ENCODE data around the gene BLTP3B. TPM values are rescaled to one million over a fixed set of nuclear protein-coding genes. Genes with fewer than 3 reads are reported as not detected.

The BLTP3B gene
- total RNA-seq, 2 experiments from 2014 or later: 53.1 to 53.9 TPM

GRCh38 chr12:100133200-100133599, 9.5 kb downstream of the BLTP3B start:
- Mint-ChIP-seq H3K27me3 (no peaks in the 10 kb centered on the region), H3K36me3 (peaks cover 13% of the 10 kb centered on the region), H3K9me3 (peaks cover 4% of the 10 kb centered on the region), H3K4me1 (ENCODE audit: low read depth) (peaks cover 48% of the 10 kb centered on the region), H3K27ac (no peak overlapping the region), H3K4me3 (no peak overlapping the region)
- ChIA-PET CTCF (no interaction called here), POLR2A (no interaction called here)
- intact Hi-C loops (cut with micrococcal nuclease): no loop called here
- DNase-seq: no peak

DNA sequence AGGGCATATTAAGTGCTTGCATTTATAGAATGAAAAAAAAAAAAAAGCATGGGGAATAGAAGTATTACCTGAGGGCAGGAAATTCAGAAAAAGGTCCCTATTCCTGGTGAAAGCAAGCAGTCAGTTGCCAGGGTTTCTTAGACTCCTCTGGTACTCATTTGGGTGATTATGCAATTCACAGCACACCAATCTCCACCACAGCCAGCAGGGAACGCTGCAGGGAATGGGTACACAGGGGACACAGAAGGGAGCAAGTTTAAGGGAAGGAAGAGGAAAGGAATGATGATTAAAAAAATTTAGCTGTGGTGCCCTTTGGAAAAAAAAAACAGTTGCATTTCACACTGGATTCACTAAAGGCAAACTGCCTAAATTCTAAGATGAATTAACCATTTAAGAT, 14.2 kb downstream of the BLTP3B start:
- Mint-ChIP-seq H3K4me1 (ENCODE audit: low read depth) (peaks cover 31% of the 10 kb centered on the region), H3K36me3 (peaks cover 9% of the 10 kb centered on the region), H3K4me3 (no peak overlapping the region), H3K9me3 (peaks cover 4% of the 10 kb centered on the region), H3K27ac (no peak overlapping the region), H3K27me3 (no peaks in the 10 kb centered on the region)
- ChIA-PET CTCF (interaction anchor here (0.9 kb wide), 1 partner anchor 26 kb away, joined by 3 read pairs; no protein-coding TSS in a partner anchor), POLR2A (interaction anchor here (0.6 to 1.2 kb wide), 2 partner anchors 11 to 12 kb away, joined by 3 to 4 read pairs; no protein-coding TSS in a partner anchor)
- no peak for DNase-seq
- intact Hi-C loops (cut with micrococcal nuclease): no loop called here

- ChIA-PET CTCF (interaction anchor here (0.9 kb wide), 1 partner anchor 27 kb away, joined by 3 read pairs; no protein-coding TSS in a partner anchor), POLR2A (interaction anchor here (0.6 to 1.2 kb wide), 2 partner anchors 11 to 13 kb away, joined by 3 to 4 read pairs; no protein-coding TSS in a partner anchor)
- H3K4me3 Mint-ChIP-seq: no peak overlapping the region
- peaks cover 26% of the 10 kb centered on the region for H3K4me1 Mint-ChIP-seq (ENCODE audit: low read depth)
- DNase-seq: no peak
- intact Hi-C loops (cut with micrococcal nuclease): no loop called here
- H3K27ac Mint-ChIP-seq: no peak overlapping the region
- H3K27me3 Mint-ChIP-seq: no peaks in the 10 kb centered on the region
- H3K36me3 Mint-ChIP-seq: peaks cover 7% of the 10 kb centered on the region
- H3K9me3 Mint-ChIP-seq: peaks cover 4% of the 10 kb centered on the region
These were observed 14.7 kb downstream of the BLTP3B start for GRCh38 chr12:100127766-100128511.

DNA sequence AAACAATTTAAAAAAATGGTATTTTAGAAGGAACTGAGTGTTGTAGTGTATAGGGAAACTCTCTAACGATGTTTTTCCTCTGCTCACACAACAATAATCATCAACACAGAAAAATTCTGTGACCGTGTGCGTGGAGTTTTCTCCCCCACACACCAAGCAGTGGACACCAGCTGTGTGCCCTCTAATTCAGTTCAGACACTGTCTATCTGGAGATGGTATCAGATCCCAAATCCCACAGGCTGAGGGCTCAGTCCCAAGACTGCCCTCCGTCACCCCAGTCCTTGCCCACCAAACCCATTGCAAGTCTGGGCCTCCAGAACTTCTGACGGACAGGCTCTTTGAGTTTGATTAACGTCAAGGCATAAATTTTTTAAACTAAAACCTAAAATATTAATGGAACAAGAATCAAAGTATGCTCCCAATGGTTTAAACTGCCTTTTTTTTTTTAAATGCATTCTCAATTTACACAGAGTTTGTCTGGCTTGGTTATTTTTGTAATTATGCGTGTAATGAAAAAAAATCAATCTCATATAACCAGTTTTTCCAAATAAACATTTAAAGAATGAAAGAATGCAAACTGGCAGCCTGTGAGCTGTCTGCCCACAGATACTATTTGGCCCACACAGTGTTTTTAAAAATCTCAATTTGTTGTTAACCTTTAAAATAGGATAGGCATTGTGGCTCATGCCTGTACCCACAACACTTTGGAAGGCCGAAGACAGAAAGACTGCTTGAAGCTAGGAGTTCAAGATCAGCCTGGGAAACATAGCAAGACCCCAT, 19.2 kb downstream of the BLTP3B start:
- peaks cover 6% of the 10 kb centered on the region for H3K9me3 Mint-ChIP-seq
- ChIA-PET POLR2A (no interaction called here), CTCF (no interaction called here)
- H3K4me1 Mint-ChIP-seq (ENCODE audit: low read depth): peaks cover 12% of the 10 kb centered on the region
- H3K27me3 Mint-ChIP-seq: no peaks in the 10 kb centered on the region
- peaks cover 13% of the 10 kb centered on the region for H3K36me3 Mint-ChIP-seq
- H3K4me3 Mint-ChIP-seq: no peak overlapping the region
- no peak for DNase-seq
- no peak overlapping the region for H3K27ac Mint-ChIP-seq
- intact Hi-C loops (cut with micrococcal nuclease): no loop called here

DNA sequence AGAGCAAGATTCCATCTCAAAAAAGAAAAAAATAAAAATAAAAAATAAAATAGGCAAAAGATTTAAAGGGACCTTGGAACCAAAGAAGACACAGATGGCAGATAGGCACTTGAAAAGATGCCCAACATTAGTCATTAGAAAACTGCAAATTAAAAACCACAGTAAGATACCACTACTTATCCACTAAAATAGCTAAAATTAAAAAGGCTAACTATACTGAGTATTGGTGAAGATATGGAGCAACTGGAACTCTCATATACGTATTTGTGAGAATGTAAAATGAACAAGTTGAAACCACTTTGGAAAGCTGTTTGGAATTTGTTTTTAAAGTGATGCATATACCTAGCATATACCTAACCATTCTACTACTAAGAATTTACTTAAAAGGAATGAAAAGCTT, 22.3 kb downstream of the BLTP3B start:
- H3K27ac Mint-ChIP-seq: no peak overlapping the region
- no peaks in the 10 kb centered on the region for H3K4me1 Mint-ChIP-seq (ENCODE audit: low read depth)
- H3K4me3 Mint-ChIP-seq: no peak overlapping the region
- POLR2A ChIA-PET: interaction anchor here (0.9 kb wide), 1 partner anchor 9 kb away, joined by 3 read pairs; no protein-coding TSS in a partner anchor
- H3K27me3 Mint-ChIP-seq: no peaks in the 10 kb centered on the region
- H3K36me3 Mint-ChIP-seq: peaks cover 17% of the 10 kb centered on the region
- intact Hi-C loops (cut with micrococcal nuclease): no loop called here
- peaks cover 6% of the 10 kb centered on the region for H3K9me3 Mint-ChIP-seq
- no peak for DNase-seq
- CTCF ChIA-PET: no interaction called here

- ChIA-PET POLR2A (no interaction called here), CTCF (no interaction called here)
- intact Hi-C loops (cut with micrococcal nuclease): no loop called here
- Mint-ChIP-seq H3K4me1 (ENCODE audit: low read depth) (peaks cover 16% of the 10 kb centered on the region), H3K4me3 (no peak overlapping the region), H3K36me3 (peaks cover 15% of the 10 kb centered on the region), H3K9me3 (peaks cover under 1% of the 10 kb centered on the region), H3K27me3 (no peaks in the 10 kb centered on the region), H3K27ac (no peak overlapping the region)
- no peak for DNase-seq
These were observed 27.4 kb downstream of the BLTP3B start for GRCh38 chr12:100115291-100115690.

- no peak for DNase-seq
- intact Hi-C loops (cut with micrococcal nuclease): no loop called here
- Mint-ChIP-seq H3K36me3 (peaks cover 18% of the 10 kb centered on the region), H3K9me3 (no peaks in the 10 kb centered on the region), H3K27ac (no peak overlapping the region), H3K4me3 (no peak overlapping the region), H3K4me1 (ENCODE audit: low read depth) (peaks cover 18% of the 10 kb centered on the region), H3K27me3 (no peaks in the 10 kb centered on the region)
- ChIA-PET POLR2A (no interaction called here), CTCF (no interaction called here)
These were observed 28.1 kb downstream of the BLTP3B start for GRCh38 chr12:100114574-100114973.

- no peak overlapping the region for H3K4me3 Mint-ChIP-seq
- ChIA-PET CTCF (no interaction called here), POLR2A (no interaction called here)
- H3K27me3 Mint-ChIP-seq: no peaks in the 10 kb centered on the region
- H3K4me1 Mint-ChIP-seq (ENCODE audit: low read depth): peaks cover 18% of the 10 kb centered on the region
- intact Hi-C loops (cut with micrococcal nuclease): no loop called here
- DNase-seq: no peak
- H3K36me3 Mint-ChIP-seq: peaks cover 38% of the 10 kb centered on the region
- no peak overlapping the region for H3K27ac Mint-ChIP-seq
- H3K9me3 Mint-ChIP-seq: peaks cover 5% of the 10 kb centered on the region
These were observed 32.4 kb downstream of the BLTP3B start for GRCh38 chr12:100110276-100110675.

GRCh38 chr12:100106861-100107260, 35.8 kb downstream of the BLTP3B start:
- ChIA-PET CTCF (no interaction called here), POLR2A (no interaction called here)
- no peak for DNase-seq
- H3K4me1 Mint-ChIP-seq (ENCODE audit: low read depth): peaks cover 7% of the 10 kb centered on the region
- H3K9me3 Mint-ChIP-seq: peaks cover 5% of the 10 kb centered on the region
- no peak overlapping the region for H3K4me3 Mint-ChIP-seq
- H3K27ac Mint-ChIP-seq: no peak overlapping the region
- peaks cover 41% of the 10 kb centered on the region for H3K36me3 Mint-ChIP-seq
- intact Hi-C loops (cut with micrococcal nuclease): no loop called here
- H3K27me3 Mint-ChIP-seq: no peaks in the 10 kb centered on the region

GRCh38 chr12:100105661-100106060, 37.0 kb downstream of the BLTP3B start:
- no peak for DNase-seq
- H3K27me3 Mint-ChIP-seq: no peaks in the 10 kb centered on the region
- peaks cover 5% of the 10 kb centered on the region for H3K9me3 Mint-ChIP-seq
- H3K27ac Mint-ChIP-seq: no peak overlapping the region
- H3K36me3 Mint-ChIP-seq: peaks cover 49% of the 10 kb centered on the region
- ChIA-PET POLR2A (no interaction called here), CTCF (no interaction called here)
- intact Hi-C loops (cut with micrococcal nuclease): no loop called here
- H3K4me3 Mint-ChIP-seq: no peak overlapping the region
- peaks cover 15% of the 10 kb centered on the region for H3K4me1 Mint-ChIP-seq (ENCODE audit: low read depth)

GRCh38 chr12:100101000-100101399, 41.7 kb downstream of the BLTP3B start:
- intact Hi-C loops (cut with micrococcal nuclease): loop anchor here (2.0 kb wide), 1 partner anchor 42 kb away; the partner anchor contains the start of gene BLTP3B
- H3K4me3 Mint-ChIP-seq: no peak overlapping the region
- H3K36me3 Mint-ChIP-seq: peaks cover 37% of the 10 kb centered on the region
- H3K4me1 Mint-ChIP-seq (ENCODE audit: low read depth): peaks cover 11% of the 10 kb centered on the region
- H3K9me3 Mint-ChIP-seq: no peaks in the 10 kb centered on the region
- ChIA-PET POLR2A (interaction anchor here (1.0 kb wide), 1 partner anchor 99 kb away, joined by 4 read pairs; the partner anchor contains the start of gene ACTR6), CTCF (interaction anchor here (1.2 kb wide), 1 partner anchor 54 kb away, joined by 3 read pairs; no protein-coding TSS in a partner anchor)
- H3K27me3 Mint-ChIP-seq: no peaks in the 10 kb centered on the region
- DNase-seq: no peak
- H3K27ac Mint-ChIP-seq: peak overlapping the region; percentile 58

Data from activated CD4-positive, alpha-beta memory T cell treated with anti-CD3 and anti-CD28 coated beads for 36 hours (primary cell).